AG09309 (cell line): Measurements from ENCODE around the gene HBM.
"Not testable (repeated sequence)": the region's sequence is repeated elsewhere in the genome, so short reads cannot be mapped to it uniquely, and the experiment has no call there.

Experiments used
- DNase-seq: peaks from one replicate; pipeline ENCODE4 v3.0.0-alpha.2; 2010; ENCODE audit warnings: low read depth
- H3K4me3 ChIP-seq: 2 replicates; pipeline ENCODE4 v1.5.1; 2011; ENCODE audit warnings: mild to moderate bottlenecking, low read depth, low read length, moderate library complexity; ENCODE audit not compliant: control insufficient read depth
- CTCF ChIP-seq: IDR thresholded peaks from 2 replicates; pipeline ENCODE4 v1.5.1; 2011; ENCODE audit warnings: mild to moderate bottlenecking, low read depth, low read length, inconsistent platforms; ENCODE audit not compliant: insufficient read depth, control insufficient read depth; ENCODE audit errors: missing control alignments

Gene HBM

GRCh38 chr16:164827-165538 lies 795 bp upstream of the HBM start:
- H3K4me3 ChIP-seq = no peak overlapping the region
- TF ChIP-seq CTCF = no peak
- DNase-seq = no peak

- no peak for TF ChIP-seq CTCF
- DNase-seq = no peak
- no peak overlapping the region for H3K4me3 ChIP-seq
Measured at GRCh38 chr16:166375-167121, 770 bp downstream of the HBM start.

GRCh38 chr16:167122-167690 lies 1.4 kb downstream of the HBM start:
- no peak for TF ChIP-seq CTCF
- no peak overlapping the region for H3K4me3 ChIP-seq
- DNase-seq = no peak

GRCh38 chr16:168424-168823 lies 2.6 kb downstream of the HBM start:
- no peak for TF ChIP-seq CTCF
- DNase-seq = no peak
- H3K4me3 ChIP-seq = no peak overlapping the region

- no peak for DNase-seq
- no peak for TF ChIP-seq CTCF
- H3K4me3 ChIP-seq = no peak overlapping the region
Measured at GRCh38 chr16:169014-169413, 3.2 kb downstream of the HBM start.

GRCh38 chr16:170088-170507 lies 4.3 kb downstream of the HBM start:
- DNase-seq, H3K4me3 ChIP-seq: not testable (repeated sequence)

GRCh38 chr16:170788-171187 lies 5.0 kb downstream of the HBM start:
- no peak for DNase-seq
- no peak overlapping the region for H3K4me3 ChIP-seq
- no peak for TF ChIP-seq CTCF

- not testable (repeated sequence) for DNase-seq, H3K4me3 ChIP-seq
Measured at GRCh38 chr16:172374-172941, 6.7 kb downstream of the HBM start, which contains the start of gene HBA2. HBA2 (plus strand) TSS chr16:172876; CDS start chr16:172913, 37 bp downstream.

- H3K4me3 ChIP-seq, DNase-seq: not testable (repeated sequence)
Measured at GRCh38 chr16:173211-173854, 7.6 kb downstream of the HBM start.
